GM19351 (cell line): Measurements from ENCODE around the gene TMIGD2.
"Not testable (repeated sequence)": the region's sequence is repeated elsewhere in the genome, so short reads cannot be mapped to it uniquely, and the experiment has no call there.

Experiments used
- ATAC-seq: cut with Tn5 transposase; IDR thresholded peaks from one replicate; pipeline ENCODE4 v1.9.1; 2021; ENCODE audit warnings: mild to moderate bottlenecking, moderate library complexity; ENCODE audit not compliant: unreplicated experiment

The TMIGD2 gene

GRCh38 chr19:4302243-4302640 is at the start of gene TMIGD2:
Gene TMIGD2 (minus strand): TSS chr19:4302389. CDS start chr19:4302385, 4 bp downstream.
- ATAC-seq, result no peak

GRCh38 chr19:4350726-4351125 is 48.5 kb upstream of the TMIGD2 start:
- ATAC-seq, result no peak

- no peak for ATAC-seq
Observed at GRCh38 chr19:4350111-4350510, 47.9 kb upstream of the TMIGD2 start.

GRCh38 chr19:4349225-4349624 is 47.0 kb upstream of the TMIGD2 start:
- ATAC-seq, result not testable (repeated sequence)

GRCh38 chr19:4347521-4347920 is 45.3 kb upstream of the TMIGD2 start:
- no peak for ATAC-seq

- no peak for ATAC-seq
Observed at GRCh38 chr19:4346020-4346383, 43.8 kb upstream of the TMIGD2 start.

- no peak for ATAC-seq
Observed at GRCh38 chr19:4345342-4346019, 43.3 kb upstream of the TMIGD2 start.

- peak; percentile 47 for ATAC-seq
Observed at GRCh38 chr19:4343370-4344307, 41.5 kb upstream of the TMIGD2 start, which contains the start of gene MPND. Gene MPND (plus strand): TSS chr19:4343562. CDS start chr19:4343594, 32 bp downstream.

- peak; percentile 83 for ATAC-seq
Observed at GRCh38 chr19:4342615-4343369, 40.6 kb upstream of the TMIGD2 start.

- no peak for ATAC-seq
Observed at GRCh38 chr19:4342314-4342614, 40.1 kb upstream of the TMIGD2 start.

GRCh38 chr19:4338441-4339355 is 36.5 kb upstream of the TMIGD2 start, which contains the start of gene STAP2:
Gene STAP2 (minus strand): TSS chr19:4338827. CDS start chr19:4338753, 74 bp downstream.
- no peak for ATAC-seq

GRCh38 chr19:4337906-4338440 is 35.8 kb upstream of the TMIGD2 start:
- ATAC-seq, result no peak

- ATAC-seq, result no peak
Observed at GRCh38 chr19:4334929-4335570, 32.9 kb upstream of the TMIGD2 start.

GRCh38 chr19:4329858-4330257 is 27.7 kb upstream of the TMIGD2 start:
- no peak for ATAC-seq

GRCh38 chr19:4328991-4329681 is 26.9 kb upstream of the TMIGD2 start:
- ATAC-seq, result not testable (repeated sequence)

- ATAC-seq, result peak; percentile 81
Observed at GRCh38 chr19:4328243-4328990, 26.2 kb upstream of the TMIGD2 start.

- ATAC-seq, result no peak
Observed at GRCh38 chr19:4327877-4328242, 25.7 kb upstream of the TMIGD2 start.

GRCh38 chr19:4327252-4327876 is 25.2 kb upstream of the TMIGD2 start:
- no peak for ATAC-seq
